22Rv1 (cell line): Measurements from ENCODE around the gene MTA1.

Source experiments
- ZFX ChIP-seq: fragments of 450-650 bp; IDR thresholded peaks from 2 replicates; pipeline ENCODE4 v1.6.1; 2017; ENCODE audit warnings: antibody characterized with exemption, borderline replicate concordance
- TF ChIP-seq, protein P1 (sequence below): fragments of 450-650 bp; IDR thresholded peaks from 2 replicates; pipeline ENCODE4 v1.5.1; 2017; ENCODE audit warnings: mild to moderate bottlenecking

DNA sequence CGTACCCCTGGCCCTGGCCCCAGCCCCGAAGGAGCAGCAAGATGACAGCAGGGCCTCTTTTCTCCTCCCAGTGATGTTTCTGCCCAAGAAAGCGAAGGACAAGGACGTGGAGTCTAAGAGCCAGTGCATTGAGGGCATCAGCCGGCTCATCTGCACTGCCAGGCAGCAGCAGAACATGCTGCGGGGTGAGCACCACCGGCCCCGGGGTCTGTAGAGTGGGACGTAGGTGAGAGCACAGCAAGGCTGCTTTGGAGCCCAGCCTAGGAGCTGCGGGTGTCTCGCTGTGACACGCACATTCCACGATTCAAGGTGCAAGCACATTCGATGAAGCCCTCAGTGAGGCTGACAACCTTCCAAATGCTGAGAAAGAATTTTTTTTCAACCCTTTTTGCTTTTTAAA, 26.5 kb upstream of the MTA1 start:
- TF ChIP-seq, protein P1, sequence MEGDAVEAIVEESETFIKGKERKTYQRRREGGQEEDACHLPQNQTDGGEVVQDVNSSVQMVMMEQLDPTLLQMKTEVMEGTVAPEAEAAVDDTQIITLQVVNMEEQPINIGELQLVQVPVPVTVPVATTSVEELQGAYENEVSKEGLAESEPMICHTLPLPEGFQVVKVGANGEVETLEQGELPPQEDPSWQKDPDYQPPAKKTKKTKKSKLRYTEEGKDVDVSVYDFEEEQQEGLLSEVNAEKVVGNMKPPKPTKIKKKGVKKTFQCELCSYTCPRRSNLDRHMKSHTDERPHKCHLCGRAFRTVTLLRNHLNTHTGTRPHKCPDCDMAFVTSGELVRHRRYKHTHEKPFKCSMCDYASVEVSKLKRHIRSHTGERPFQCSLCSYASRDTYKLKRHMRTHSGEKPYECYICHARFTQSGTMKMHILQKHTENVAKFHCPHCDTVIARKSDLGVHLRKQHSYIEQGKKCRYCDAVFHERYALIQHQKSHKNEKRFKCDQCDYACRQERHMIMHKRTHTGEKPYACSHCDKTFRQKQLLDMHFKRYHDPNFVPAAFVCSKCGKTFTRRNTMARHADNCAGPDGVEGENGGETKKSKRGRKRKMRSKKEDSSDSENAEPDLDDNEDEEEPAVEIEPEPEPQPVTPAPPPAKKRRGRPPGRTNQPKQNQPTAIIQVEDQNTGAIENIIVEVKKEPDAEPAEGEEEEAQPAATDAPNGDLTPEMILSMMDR: no peak
- TF ChIP-seq ZFX: no peak
